HEK293 (cell line): ENCODE results near the gene OGDHL.

Experiments
- CTCF ChIA-PET: fragments of 350-600 bp; formaldehyde crosslinking; extraction: SDS; loops from one replicate; lab custom pipeline; 2021; ENCODE audit warnings: antibody characterized with exemption; lab: Yijun Ruan, JAX
- POLR2A ChIA-PET: fragments of 300-600 bp; formaldehyde crosslinking; extraction: SDS; loops from one replicate; lab custom pipeline; 2020; ENCODE audit warnings: antibody characterized with exemption, inconsistent platforms; lab: Yijun Ruan, JAX
- H3K27ac ChIP-seq: fragments of 200-500 bp; sonication (Bioruptor generic); 2 replicates; pipeline ENCODE4 v1.5.1; 2014; ENCODE audit warnings: low read depth, low read length, control low read depth, inconsistent platforms; ENCODE audit errors: extremely low read depth
- H3K36me3 ChIP-seq, 2 experiments: fragments of 200-500 bp in 1 of 2; sonication (Bioruptor generic) in 1 of 2; 1 replicate in 1 of 2; 2 replicates in 1 of 2; pipeline ENCODE4 v1.5.1; 2014 to 2017; ENCODE audit warnings: inconsistent platforms in 2 of 2, low read length in 2 of 2; ENCODE audit not compliant: control insufficient read depth in 2 of 2, insufficient read depth in 1 of 2
- H3K4me1 ChIP-seq: fragments of 200-500 bp; sonication (Bioruptor generic); 2 replicates; pipeline ENCODE4 v1.5.1; 2014; ENCODE audit warnings: mild to moderate bottlenecking, low read length, inconsistent platforms; ENCODE audit not compliant: control insufficient read depth, insufficient read depth
- H3K4me3 ChIP-seq: 2 replicates; pipeline ENCODE4 v1.5.1; 2011; ENCODE audit warnings: low read depth, mild to moderate bottlenecking, control low read depth, low read length, moderate library complexity
- H3K9me3 ChIP-seq: fragments of 200-500 bp; sonication (Bioruptor generic); 2 replicates; pipeline ENCODE4 v1.5.1; 2014; ENCODE audit warnings: low read depth, low read length, inconsistent platforms; ENCODE audit not compliant: control insufficient read depth, insufficient read depth
- CTCF ChIP-seq: fragments of 450-650 bp; formaldehyde crosslinking; IDR thresholded peaks from 2 replicates; pipeline ENCODE4 v1.5.1; 2016; ENCODE audit warnings: missing biosample characterization, missing genetic modification characterization
- GFI1B ChIP-seq: fragments of 450-650 bp; formaldehyde crosslinking; IDR thresholded peaks from 2 replicates; pipeline ENCODE4 v1.5.1; 2016; ENCODE audit warnings: missing biosample characterization, missing genetic modification characterization
- IKZF3 ChIP-seq: fragments of 450-650 bp; IDR thresholded peaks from 2 replicates; pipeline ENCODE4 v1.5.0; 2018; ENCODE audit warnings: missing biosample characterization, mild to moderate bottlenecking, missing genetic modification characterization, moderate library complexity
- MZF1 ChIP-seq: fragments of 450-650 bp; formaldehyde crosslinking; IDR thresholded peaks from 2 replicates; pipeline ENCODE4 v1.5.1; 2017; ENCODE audit warnings: missing biosample characterization, missing genetic modification characterization, borderline replicate concordance
- PRDM4 ChIP-seq: fragments of 450-650 bp; formaldehyde crosslinking; IDR thresholded peaks from 2 replicates; pipeline ENCODE4 v1.5.1; 2017; ENCODE audit warnings: missing biosample characterization, missing genetic modification characterization
- TRIM28 ChIP-seq: IDR thresholded peaks from 2 replicates; pipeline ENCODE4 v1.6.1; 2011; ENCODE audit warnings: low read length, control low read depth, borderline replicate concordance
- ZNF148 ChIP-seq: fragments of 450-650 bp; formaldehyde crosslinking; IDR thresholded peaks from 2 replicates; pipeline ENCODE4 v1.5.0; 2017; ENCODE audit warnings: missing biosample characterization, missing genetic modification characterization, borderline replicate concordance
- ZNF248 ChIP-seq: fragments of 450-650 bp; formaldehyde crosslinking; IDR thresholded peaks from 2 replicates; pipeline ENCODE4 v1.5.1; 2017; ENCODE audit warnings: missing biosample characterization, missing genetic modification characterization
- ZNF311 ChIP-seq: fragments of 450-650 bp; formaldehyde crosslinking; IDR thresholded peaks from 2 replicates; pipeline ENCODE4 v1.5.1; 2017; ENCODE audit warnings: missing biosample characterization, missing genetic modification characterization, borderline replicate concordance
- ZNF514 ChIP-seq: fragments of 450-650 bp; formaldehyde crosslinking; IDR thresholded peaks from 2 replicates; pipeline ENCODE4 v1.5.1; 2016; ENCODE audit warnings: missing biosample characterization, missing genetic modification characterization
- ZNF549 ChIP-seq: fragments of 450-650 bp; IDR thresholded peaks from 2 replicates; pipeline ENCODE4 v1.5.1; 2018; ENCODE audit warnings: missing biosample characterization, missing genetic modification characterization, mild to moderate bottlenecking, inconsistent platforms, moderate library complexity
- ZNF558 ChIP-seq: fragments of 450-650 bp; formaldehyde crosslinking; IDR thresholded peaks from 2 replicates; pipeline ENCODE4 v1.5.1; 2016; ENCODE audit warnings: missing biosample characterization, missing genetic modification characterization
- ZNF645 ChIP-seq: fragments of 450-650 bp; formaldehyde crosslinking; IDR thresholded peaks from 2 replicates; pipeline ENCODE4; 2016; ENCODE audit warnings: missing biosample characterization, missing genetic modification characterization
- ZNF747 ChIP-seq: fragments of 450-650 bp; formaldehyde crosslinking; IDR thresholded peaks from 2 replicates; pipeline ENCODE4 v1.5.1; 2016; ENCODE audit warnings: missing biosample characterization, missing genetic modification characterization
- ZNF76 ChIP-seq: fragments of 450-650 bp; formaldehyde crosslinking; IDR thresholded peaks from 2 replicates; pipeline ENCODE4; 2016; ENCODE audit warnings: low read depth, missing biosample characterization, missing genetic modification characterization, borderline replicate concordance
- ZNF776 ChIP-seq: fragments of 450-650 bp; formaldehyde crosslinking; IDR thresholded peaks from 2 replicates; pipeline ENCODE4 v1.5.0; 2017; ENCODE audit warnings: missing biosample characterization, missing genetic modification characterization, borderline replicate concordance
- ZNF830 ChIP-seq: fragments of 450-650 bp; IDR thresholded peaks from 2 replicates; pipeline ENCODE4 v1.5.0; 2018; ENCODE audit warnings: missing biosample characterization, missing genetic modification characterization, low read depth, mild to moderate bottlenecking, moderate library complexity

The OGDHL gene

GRCh38 chr10:49744091-49744685 is 17.9 kb downstream of the OGDHL start:
- POLR2A ChIA-PET, result no interaction called here
- no peak overlapping the region for H3K27ac ChIP-seq
- no peak overlapping the region for H3K4me3 ChIP-seq
- H3K36me3 ChIP-seq, result peaks cover 4 to 38% of the 10 kb centered on the region in 2 experiments; a peak in 2 of 3 replicates
- no peak for TF ChIP-seq ZNF514 (tag by site-specific recombination)
- no peak for TF ChIP-seq ZNF311 (tag by site-specific recombination)
- TF ChIP-seq ZNF248 (tag by site-specific recombination), result no peak
- no peak for TF ChIP-seq PRDM4 (tag by site-specific recombination)
- TF ChIP-seq ZNF549 (tag by site-specific recombination), result no peak
- TF ChIP-seq ZNF747 (tag by site-specific recombination), result no peak
- no peak for TF ChIP-seq CTCF
- TF ChIP-seq TRIM28, result no peak
- TF ChIP-seq ZNF148 (tag by site-specific recombination), result no peak
- no peaks in the 10 kb centered on the region for H3K9me3 ChIP-seq
- H3K4me1 ChIP-seq, result no peaks in the 10 kb centered on the region
- CTCF ChIA-PET, result interaction anchor here (1.6 kb wide), 1 partner anchor 149 kb away, joined by 6 read pairs; no protein-coding TSS in a partner anchor

- Histone ChIP-seq H3K27ac (no peak overlapping the region), H3K4me3 (no peak overlapping the region), H3K4me1 (no peaks in the 10 kb centered on the region), H3K9me3 (no peaks in the 10 kb centered on the region), H3K36me3 (peaks cover 4 to 38% of the 10 kb centered on the region in 2 experiments; a peak in 2 of 3 replicates)
- TF ChIP-seq ZNF549 (tag by site-specific recombination), result no peak
- TF ChIP-seq ZNF830 (tag by site-specific recombination), result no peak
- no peak for TF ChIP-seq MZF1 (tag by site-specific recombination)
- TF ChIP-seq ZNF645 (tag by site-specific recombination), result no peak
- no peak for TF ChIP-seq ZNF76 (tag by site-specific recombination)
- TF ChIP-seq IKZF3, result no peak
- TF ChIP-seq GFI1B (tag by site-specific recombination), result no peak
- TF ChIP-seq ZNF558, result no peak
- no peak for TF ChIP-seq ZNF776 (tag by site-specific recombination)
- CTCF ChIA-PET, result interaction anchor here (1.6 kb wide), 1 partner anchor 149 kb away, joined by 6 read pairs; no protein-coding TSS in a partner anchor
- POLR2A ChIA-PET, result no interaction called here
These were observed 18.6 kb downstream of the OGDHL start for GRCh38 chr10:49743464-49744075.
